Activated T-cell treated with anti-CD3 and anti-CD28 coated beads for 4 hours (primary cell): ENCODE data around the gene EIF2AK3.
"Not testable (repeated sequence)": the region's sequence is repeated elsewhere in the genome, so short reads cannot be mapped to it uniquely, and the experiment has no call there.

Source experiments
- DNase-seq: peaks from one replicate; pipeline ENCODE4 v3.0.0-alpha.2; 2020

Gene EIF2AK3

DNA sequence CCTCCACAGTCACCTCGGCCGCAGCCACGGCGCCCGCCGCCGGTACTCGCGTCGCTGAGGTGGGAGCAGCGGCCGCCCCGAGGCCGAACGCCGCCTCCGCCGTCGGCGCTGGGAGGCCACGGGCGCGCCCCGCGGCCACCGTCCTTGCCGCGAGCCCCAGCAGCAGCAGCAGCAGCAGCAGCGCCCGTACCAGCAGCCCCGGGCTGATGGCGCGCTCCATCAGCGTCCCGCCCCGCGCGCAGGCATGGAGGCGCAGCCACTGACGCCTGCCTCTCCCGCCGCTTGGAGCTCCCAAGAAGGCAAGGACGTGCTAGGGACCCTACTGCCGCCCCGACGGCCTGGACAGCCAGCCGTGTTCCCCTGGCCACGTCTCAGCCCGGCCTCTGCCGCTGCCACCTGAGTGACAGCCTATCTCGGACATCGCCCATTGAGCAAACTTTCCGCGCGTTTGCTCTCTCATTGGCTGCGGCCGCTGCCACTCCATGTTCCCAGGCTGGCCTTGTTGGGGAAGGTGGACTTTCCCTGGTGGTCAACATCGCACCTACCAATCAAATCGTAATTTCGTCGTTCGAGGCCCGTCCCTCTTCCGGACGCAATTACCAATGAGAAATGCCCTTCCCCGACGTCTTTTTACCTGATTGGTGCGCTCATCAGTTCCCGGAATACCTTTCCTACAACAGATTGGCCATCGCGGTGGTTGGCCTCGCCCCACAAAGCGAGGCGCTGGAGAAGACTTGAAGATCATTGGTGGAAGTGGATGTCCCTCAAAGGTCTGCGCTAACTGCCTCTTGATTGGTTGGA is at the start of gene EIF2AK3:
Gene EIF2AK3, minus strand, starts transcription at position 410 of the 801 bp plus-strand sequence. Its CDS starts 190 bp downstream, at position 220.
- peak; percentile 88 for DNase-seq

DNA sequence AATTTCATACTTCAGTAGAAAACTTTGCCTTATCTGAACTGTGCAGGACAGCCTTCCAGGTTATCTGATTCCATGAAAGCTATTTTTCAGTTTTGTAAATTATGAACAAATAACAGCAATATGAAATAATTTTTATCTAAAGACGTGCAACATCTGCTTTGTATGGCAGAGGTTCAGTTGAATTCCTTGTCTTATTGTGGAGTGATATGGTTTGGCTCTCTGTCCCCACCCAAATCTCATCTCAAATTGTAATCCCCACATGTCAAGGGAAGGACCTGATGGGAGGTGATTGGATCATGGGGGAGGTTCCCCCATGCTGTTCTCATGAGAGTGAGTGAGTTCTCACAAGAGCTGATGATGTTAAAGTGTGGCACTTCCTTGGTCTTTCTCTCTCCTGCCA is 46.1 kb upstream of the EIF2AK3 start:
- DNase-seq, result no peak

DNA sequence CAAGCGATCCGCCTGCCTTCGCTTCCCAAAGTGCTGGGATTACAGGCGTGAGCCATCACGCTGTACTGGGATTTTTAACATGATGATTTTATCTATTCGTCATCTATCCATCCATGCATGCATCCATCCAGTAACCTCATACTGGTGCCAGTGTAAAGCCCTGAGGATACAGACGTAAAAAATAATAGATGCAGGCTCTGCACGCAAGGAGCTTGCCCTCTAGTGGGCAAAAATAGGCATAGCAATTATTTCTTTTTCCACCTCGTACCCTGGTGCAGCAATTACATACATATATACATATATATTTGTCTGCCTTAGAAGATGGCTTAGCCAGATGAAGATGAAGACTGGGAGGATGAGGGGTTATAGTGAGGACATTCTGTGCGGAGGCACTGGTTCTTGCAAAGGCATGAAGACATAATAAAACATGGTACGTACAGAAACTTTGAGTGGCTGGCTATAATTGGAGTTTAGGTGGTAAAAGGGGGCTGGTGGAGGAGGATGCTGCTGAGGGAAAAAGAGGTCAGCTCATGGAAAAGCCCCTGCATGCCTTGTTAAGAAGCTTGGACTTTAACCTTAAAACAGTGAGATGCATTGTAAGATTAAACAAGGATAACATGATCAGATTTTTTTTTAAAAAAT is 44.6 kb upstream of the EIF2AK3 start:
- DNase-seq, result no peak

DNA sequence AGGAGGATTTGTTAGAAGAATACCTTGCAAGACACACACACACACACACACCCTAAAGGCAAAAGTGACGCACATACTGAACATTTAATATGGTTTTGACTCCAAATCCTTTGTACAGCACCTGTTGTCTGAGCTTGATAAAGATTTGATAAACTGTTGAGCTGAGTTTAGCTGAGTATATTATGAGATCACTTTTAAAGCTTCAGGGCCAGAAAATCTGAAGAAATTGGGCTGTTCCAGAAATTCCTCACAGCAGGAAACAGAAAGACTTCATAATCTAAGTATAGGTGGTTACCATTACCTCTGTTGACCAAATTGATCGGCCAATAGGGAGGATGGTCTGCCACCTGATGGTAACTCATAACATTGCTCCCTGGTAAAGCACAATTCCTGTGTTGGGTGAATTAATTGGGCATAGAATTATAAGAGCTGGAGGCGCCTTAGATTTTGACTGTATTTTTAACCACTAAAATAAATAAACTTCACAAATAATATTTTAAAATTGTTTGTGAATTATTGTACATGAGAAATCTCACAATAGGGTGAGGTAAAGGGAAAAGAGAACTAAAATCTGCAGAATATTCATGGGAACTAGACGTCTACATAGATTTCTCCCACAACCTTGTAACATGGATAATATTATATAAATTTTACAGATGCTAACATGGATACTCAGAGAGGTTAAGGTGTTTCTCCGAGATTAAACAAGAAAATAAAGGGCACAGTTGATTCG is 42.4 kb upstream of the EIF2AK3 start:
- DNase-seq, result peak; percentile 3

DNA sequence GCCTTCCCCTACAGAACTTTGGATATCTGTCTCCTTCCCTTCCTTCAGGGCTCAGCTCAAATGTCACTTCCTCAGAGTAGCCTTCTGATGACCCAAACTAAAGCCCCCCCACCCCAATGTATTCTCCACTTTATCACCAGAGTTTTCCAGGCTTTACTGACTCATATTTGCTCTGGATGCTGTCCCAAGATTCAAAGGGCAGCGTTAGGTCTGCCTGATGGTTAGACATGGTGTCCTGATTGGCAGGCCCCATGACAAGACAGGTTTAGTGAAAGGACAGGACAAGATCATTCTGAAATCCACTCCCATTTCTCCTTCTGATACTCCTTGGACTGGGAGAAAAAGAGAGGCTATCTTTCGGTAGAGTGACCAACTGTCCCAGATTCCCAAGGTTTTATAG is 41.6 kb upstream of the EIF2AK3 start:
- no peak for DNase-seq

DNA sequence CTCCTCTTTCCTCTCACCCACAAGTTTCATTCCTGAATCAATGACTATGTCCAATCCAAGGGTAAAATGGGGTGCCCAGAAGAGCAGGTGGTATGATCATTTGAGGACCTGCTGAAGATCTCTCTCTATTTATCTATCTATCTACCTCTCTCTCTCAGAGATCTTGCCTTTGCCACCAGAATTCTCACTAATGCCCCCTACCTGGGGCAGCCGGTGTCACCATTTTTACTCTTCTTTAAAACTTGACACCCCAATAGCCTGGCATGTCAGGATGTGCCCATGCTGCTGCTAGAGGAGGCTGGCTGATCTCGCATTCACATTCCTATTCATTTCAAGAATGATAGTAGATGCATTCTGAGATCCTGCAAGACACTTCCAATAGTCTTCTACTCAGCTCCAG is 40.0 kb upstream of the EIF2AK3 start:
- no peak for DNase-seq

DNA sequence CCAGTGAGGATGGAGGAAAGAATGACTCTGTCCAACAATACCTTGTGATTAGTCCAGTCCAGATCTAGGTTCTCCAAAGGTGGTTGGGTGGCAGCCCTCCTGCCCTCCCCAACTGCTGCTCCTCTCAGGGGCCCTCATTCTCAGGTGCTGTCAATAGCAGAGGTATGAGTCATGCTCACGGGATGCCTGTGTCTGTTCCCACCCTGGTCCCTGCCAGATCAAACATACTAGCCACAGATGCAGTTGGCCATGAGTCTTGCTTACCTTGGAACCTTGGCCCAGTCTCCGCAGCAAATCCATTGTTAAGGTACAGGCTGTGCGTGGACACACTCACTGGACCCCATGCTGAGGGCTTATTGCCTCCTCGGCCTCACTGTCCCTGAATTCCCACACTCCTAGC is 39.3 kb upstream of the EIF2AK3 start:
- no peak for DNase-seq

DNA sequence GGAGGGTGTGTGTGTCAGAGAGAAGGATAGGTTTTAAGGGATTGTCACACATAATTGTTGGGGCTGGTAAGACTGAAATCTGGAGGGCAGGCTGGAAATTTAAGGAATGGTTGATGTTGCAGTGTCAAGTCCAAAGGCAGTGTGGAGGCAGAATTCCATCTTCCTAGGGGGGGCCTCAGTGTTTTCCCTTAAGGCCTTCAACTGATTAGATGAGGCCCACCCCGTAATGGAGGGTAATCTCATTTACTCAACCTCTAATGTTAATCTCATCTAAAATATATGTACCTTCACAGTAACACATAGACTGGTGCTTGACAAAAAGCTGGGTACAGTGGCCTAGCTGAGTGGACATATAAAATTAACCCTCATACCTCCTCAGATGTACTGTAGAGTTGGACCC is 33.4 kb upstream of the EIF2AK3 start:
- no peak for DNase-seq

DNA sequence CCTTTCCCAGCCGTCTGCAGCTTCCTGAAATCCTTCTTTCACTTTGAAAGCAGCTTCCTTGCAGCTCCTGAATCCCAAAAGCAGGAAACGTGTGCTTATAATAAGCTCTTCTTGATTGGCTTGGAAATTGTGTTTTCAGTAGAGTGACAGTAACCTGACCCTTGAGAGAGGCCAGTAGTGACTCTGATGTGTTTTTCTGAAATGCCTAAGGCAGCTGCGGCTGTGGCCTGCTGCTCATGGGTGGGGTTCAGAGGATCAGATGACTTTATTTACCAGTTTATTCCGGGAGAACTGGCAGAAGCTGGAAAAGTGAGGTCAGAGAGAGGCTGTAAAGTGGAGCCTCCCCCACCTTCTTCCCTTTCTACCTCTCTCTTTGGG is 32.3 kb upstream of the EIF2AK3 start:
- no peak for DNase-seq

DNA sequence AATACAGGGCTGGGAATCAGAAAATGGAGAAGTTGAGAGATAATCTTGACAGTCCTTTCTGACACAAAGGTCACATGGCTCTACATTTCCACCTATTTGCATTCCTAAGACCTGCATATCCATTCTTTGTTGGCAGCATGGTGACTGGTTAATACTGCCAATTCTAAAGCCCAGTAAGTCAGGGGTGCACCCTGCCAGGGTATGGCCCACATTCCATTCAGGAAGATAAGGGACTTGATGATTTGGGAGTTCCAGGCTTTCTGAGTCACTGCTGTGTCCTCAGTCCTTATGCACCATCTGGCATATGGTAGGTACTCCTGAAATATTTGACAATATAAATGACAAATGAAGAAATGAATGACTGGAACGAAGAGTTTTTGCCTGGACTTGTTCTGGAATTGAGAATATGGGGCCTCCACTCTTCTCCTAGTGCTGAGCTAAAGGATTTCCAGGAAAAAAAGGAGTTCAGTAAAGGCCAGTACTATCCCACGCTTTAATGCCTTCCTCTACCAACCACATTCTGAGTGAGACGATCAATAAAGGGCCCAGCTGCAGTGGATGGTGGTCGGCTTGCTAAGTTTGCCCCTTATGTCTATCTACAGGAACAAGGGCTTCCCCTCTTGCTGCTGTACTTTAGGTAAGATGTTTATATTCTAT is 31.7 kb upstream of the EIF2AK3 start:
- DNase-seq, result no peak

DNA sequence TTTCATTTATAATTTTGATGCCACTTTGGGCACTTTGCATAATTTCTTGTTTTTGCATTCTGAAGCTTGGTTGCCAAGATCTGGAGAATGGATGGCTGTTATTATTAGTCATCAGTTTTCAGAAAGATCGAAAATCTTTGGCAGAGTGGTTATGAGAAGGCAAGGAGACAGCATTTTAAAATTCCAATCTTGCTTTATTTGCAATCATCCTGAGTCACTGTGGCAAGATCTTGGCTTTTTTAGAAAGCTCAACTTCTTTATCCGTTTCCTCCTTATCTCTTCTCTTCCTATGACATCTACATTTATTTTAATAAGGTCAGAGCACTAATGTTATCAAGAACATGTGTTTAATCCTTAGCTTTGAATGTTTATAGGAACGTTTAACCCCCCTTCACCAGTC is 31.1 kb upstream of the EIF2AK3 start:
- DNase-seq, result no peak

DNA sequence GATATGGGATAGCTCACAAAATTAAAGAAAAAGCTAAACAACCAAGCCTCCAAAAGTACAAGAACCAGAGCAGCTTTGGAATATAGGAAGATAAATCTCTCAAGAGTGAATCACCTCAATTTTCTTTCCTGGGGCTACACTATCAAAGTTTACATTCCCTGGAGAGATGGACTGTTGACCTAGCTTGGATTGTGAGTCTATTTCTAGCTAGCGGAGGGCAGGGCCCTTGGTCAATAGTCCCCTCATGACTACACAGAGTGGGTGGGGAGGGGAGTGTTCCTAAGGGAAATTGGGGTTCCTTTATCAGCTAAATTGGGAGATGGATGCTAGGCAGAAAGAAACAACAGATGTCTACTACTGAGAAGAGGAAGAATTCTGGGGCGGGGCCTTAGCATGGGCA is 29.9 kb upstream of the EIF2AK3 start:
- no peak for DNase-seq

DNA sequence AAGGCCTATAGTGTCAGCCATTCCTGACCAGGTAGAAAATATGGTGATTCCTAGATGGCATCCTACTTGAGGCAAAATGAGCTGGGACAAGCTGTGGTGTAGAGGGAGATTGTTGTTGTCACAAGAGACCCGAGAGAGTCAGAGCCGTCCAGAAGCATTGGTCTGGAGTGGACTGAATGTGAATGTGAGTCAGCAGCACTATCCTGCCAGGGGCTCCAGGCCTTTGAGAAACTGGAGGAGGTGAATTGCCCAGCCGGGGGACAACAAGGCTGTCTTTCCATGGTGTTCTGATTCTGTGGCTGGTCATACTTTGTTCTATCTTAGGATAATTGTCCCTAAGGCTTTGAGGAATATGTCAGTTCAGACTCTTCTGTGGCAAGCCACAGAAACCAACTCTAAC is 29.4 kb upstream of the EIF2AK3 start:
- DNase-seq, result no peak

DNA sequence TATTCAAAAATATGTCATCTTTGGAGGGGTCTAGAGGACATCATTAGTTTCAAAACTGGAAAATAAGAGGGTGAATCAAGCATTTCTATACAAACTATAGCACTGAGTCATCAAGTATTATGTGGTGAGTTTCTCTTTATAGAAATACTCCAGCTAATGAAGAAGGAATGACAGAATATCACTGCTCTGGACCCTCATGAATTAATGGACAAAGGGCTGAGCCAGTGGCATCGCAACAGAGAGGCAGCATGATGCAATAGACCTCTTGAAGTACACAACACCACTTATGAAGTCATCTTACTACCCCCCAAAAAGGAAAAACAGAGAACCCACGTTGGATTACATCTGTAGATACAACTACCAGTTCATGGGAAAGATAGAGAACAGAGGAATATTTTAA is 27.4 kb upstream of the EIF2AK3 start:
- DNase-seq, result no peak

DNA sequence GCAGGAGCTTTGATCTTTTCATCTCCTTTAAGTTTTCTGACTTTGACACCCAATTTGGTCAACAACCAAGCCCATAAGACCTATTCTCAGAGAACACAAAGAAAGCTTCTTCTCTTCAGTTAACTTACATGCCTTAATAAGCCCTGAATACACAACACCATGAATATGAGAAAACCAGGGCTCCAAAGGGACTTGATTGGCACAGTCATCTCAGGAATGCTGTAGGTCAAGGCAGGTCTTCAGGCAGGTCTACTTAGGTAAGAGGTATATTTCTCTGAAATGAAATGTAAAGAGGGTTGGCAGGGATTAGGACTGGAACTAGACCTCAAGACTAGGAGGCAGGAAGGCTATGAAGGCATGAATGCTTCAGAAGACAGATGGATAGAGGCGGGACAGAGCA is 24.4 kb upstream of the EIF2AK3 start:
- no peak for DNase-seq

DNA sequence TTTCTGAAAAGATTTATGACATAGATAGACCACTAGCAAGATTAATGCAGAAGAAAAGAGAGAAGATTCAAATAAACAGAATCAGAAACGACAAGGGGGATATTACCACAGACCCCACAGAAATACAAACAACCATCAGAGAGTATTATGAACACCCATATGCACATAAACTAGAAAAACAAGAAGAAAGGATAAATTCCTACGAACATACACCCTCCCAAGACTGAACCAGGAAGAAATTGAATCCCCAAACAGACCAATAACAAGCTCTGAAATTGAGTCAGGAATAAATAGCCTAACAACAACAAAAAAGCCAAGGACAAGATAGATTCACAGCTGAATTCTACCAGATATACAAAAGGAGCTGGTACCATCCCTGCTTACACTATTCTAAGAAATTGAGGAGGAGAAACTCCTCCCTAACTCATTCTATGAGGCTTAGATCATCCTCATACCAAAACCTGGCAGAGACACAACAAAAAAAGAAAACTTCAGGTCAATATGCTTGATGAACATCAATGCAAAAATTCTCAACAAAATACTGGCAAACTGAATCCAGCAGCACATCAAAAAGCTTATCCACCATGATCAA is 18.1 kb upstream of the EIF2AK3 start:
- DNase-seq, result not testable (repeated sequence)

DNA sequence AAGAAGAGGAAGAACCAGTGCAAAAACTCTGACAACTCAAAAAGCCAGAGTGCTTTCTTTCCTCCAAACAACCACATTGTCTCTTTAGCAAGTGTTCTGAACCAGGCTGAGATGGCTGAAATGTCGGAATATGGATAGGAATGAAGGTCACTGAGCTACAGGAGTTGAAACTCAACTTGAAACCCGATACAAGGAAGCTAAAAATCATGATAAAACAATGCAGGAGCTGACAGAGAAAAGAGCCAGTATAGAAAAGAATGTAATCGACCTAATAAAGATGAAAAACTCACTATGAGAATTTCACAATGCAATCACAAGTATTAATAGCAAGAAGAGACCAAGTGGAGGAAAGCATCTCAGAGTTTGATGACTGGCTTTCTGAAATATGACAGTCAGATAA is 15.0 kb upstream of the EIF2AK3 start:
- no peak for DNase-seq

DNA sequence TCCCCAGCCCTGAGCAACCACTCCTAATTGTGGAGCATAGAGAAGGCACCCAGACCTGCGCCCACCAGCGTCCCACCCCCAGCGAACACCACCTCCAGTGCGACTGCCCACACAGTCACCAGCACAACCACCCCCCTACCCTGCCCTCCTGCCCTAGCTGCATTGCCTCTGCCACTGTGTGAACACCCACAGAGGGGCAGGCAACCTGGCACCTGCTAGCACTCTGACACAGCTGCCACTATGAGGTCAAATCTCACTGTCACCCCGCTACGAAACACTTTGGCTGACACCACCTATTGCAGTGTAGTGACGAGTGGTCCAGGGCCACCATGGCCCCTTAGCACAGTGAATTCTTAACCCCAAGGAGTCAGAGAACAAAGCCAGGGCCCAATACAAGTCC is 14.1 kb upstream of the EIF2AK3 start:
- no peak for DNase-seq

DNA sequence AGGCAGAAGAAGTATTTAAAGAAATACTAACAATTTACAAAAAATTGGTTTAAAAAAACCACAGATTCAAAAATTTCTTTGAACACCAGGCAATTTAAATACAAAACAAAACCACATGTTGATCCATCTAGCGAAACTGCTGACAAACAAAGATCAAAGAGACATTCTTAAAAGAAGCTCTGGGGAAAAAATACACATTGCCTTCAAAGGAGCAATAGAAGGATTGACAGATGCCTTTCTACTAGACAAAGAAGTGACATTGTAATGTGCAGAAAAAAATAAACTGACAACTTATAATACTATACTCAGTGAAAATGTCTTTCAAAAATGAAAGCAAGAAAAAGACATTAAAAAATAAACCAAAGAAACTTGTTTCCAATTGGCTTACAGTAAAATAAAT is 12.6 kb upstream of the EIF2AK3 start:
- no peak for DNase-seq

DNA sequence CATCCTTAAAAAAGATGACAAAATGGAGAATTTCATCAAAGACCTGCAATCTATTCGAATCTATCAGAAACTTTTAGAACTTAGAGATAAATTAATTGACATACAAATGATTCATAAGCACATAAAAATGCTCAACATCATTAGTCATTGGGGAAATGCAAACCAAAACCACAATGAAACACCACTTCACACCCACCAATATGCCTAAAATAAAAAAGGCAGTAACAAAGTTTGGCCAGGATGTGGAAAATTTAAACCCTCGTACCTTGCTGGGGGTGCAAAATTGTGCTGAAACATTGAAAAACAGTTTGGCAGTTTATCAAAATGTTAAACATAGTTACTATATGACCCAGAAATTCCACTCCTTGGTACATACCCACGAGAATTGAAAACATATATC is 11.5 kb upstream of the EIF2AK3 start:
- no peak for DNase-seq

DNA sequence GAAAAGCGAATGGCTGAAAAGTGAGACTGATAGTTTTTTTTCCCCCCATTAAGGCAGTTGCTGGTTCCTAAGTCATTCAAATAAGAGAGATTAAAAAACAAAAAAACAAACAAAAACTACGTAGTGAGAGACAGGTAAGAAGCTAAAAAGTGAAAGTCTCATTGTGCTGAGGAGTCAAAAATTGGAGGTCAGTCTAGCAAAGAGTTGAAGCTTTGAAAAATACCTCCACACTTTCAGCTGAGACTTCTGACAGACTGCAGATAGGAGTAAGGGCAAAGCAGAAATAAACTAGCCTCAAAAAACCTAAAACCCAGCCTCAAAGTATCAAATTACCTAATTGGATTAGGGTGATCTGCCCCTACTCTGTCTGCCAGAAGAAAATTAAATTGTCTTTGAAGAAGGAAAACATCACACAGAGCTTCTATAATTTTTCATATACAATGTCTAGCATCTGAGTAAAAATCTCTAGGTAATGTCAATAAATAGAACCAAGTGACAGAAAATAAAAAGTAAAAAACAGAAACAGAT is 10.9 kb upstream of the EIF2AK3 start:
- no peak for DNase-seq

DNA sequence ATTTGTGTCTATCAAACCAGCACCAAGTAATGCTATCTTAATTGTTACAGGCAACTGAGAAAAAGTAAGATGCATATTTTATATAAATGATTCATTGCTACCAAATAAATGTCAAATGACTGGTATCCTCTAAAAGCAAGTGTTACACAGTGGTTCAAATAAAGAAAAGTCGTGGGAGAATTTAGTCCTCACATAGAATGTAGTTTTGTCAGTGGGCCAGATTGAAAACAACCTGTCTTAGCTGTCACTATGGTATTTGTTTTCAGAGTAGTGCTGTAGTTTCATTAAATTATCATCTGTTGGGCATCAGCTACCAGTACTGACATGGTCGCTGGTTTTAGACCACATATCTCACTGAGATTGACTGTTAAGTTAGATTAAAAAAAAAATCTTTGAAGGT is 10.2 kb upstream of the EIF2AK3 start:
- DNase-seq, result no peak

DNA sequence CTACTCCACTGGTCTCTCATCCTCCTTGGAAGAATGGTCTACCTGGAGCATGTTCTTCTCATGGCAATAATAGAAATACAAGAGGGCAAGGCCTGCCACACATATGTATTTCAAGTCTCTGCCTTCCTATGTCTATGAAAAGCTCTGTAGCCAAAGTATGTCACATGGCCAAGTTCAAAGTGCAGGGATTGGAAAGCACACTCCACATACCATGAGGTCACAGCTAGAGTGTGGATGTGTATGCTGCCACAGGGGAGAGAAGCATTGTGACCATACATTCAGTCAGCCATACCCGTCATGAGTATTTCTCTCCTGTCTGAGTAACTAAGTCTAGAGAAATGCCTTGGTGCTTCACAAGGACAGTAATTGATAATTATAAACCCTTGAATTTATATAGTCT is 8.8 kb upstream of the EIF2AK3 start:
- DNase-seq, result no peak
